ENCODE measurements around the gene VDR. TPM values are rescaled to one million over a fixed set of nuclear protein-coding genes. Genes with fewer than 3 reads are reported as not detected.
A peak's percentile ranks its signal among the peaks of the same experiment; 100 is the strongest.

Gene VDR
- total and polyA plus RNA-seq, 8 donors: 1.2 to 5.5 (median 2.0) TPM

- Histone ChIP-seq H3K36me3 (no peaks in the 10 kb centered on the region), H3K27ac (peak overlapping the region in 2 of 4 donors; percentile 50 to 73), H3K4me3 (no peak overlapping the region), H3K27me3 (no peaks in the 10 kb centered on the region), H3K4me1 (peaks cover 0 to 38% (median 10%) of the 10 kb centered on the region in 3 donors), H3K9me3 (no peaks in the 10 kb centered on the region)
- 84 to 85% methylated on average over 9 of the region's 9 CpGs for WGBS, 2 donors
- intact Hi-C loops (cut with DNase I): no loop called here
- no peak for TF ChIP-seq CTCF (IDR thresholded peaks at IDR 0.05)
- ATAC-seq (no peak), DNase-seq (peak in 1 of 6 donors; percentile 8), FAIRE-seq (no peak)
Observed at GRCh38 chr12:47808574-47809365, 96.0 kb downstream of the VDR start.

- Histone ChIP-seq H3K36me3 (no peaks in the 10 kb centered on the region), H3K9me3 (no peaks in the 10 kb centered on the region), H3K27me3 (no peaks in the 10 kb centered on the region), H3K27ac (peak overlapping the region in 2 of 4 donors; percentile 50 to 73), H3K4me3 (no peak overlapping the region), H3K4me1 (peaks cover 0 to 41% (median 10%) of the 10 kb centered on the region in 3 donors)
- WGBS, 2 donors: 60 to 67% methylated on average over 9 of the region's 9 CpGs
- FAIRE-seq: no peak
- peak in 1 of 6 donors; percentile 44 for DNase-seq
- intact Hi-C loops (cut with DNase I): no loop called here
- no peak for TF ChIP-seq CTCF (IDR thresholded peaks at IDR 0.05)
- ATAC-seq: peak in 1 of 4 donors; percentile 5
Observed at GRCh38 chr12:47808050-47808449, 96.7 kb downstream of the VDR start.

- 46 to 54% methylated on average over 5 of the region's 5 CpGs for WGBS, 2 donors
- no peak for TF ChIP-seq CTCF (IDR thresholded peaks at IDR 0.05)
- peaks cover 0 to 45% (median 7%) of the 10 kb centered on the region in 3 donors for H3K4me1 ChIP-seq
- FAIRE-seq (no peak), DNase-seq (no peak), ATAC-seq (peak in 2 of 4 donors; percentile 5 to 9)
- no peak overlapping the region for H3K4me3 ChIP-seq
- H3K27me3 ChIP-seq: no peaks in the 10 kb centered on the region
- H3K9me3 ChIP-seq: no peaks in the 10 kb centered on the region
- intact Hi-C loops (cut with DNase I): no loop called here
- H3K27ac ChIP-seq: peak overlapping the region in 1 of 4 donors; percentile 73
- H3K36me3 ChIP-seq: no peaks in the 10 kb centered on the region
Observed at GRCh38 chr12:47807338-47807737, 97.5 kb downstream of the VDR start.

- Histone ChIP-seq H3K4me1 (peaks cover 0 to 41% (median 0%) of the 10 kb centered on the region in 3 donors), H3K36me3 (no peaks in the 10 kb centered on the region), H3K27ac (no peak overlapping the region), H3K9me3 (no peaks in the 10 kb centered on the region), H3K27me3 (no peaks in the 10 kb centered on the region), H3K4me3 (no peak overlapping the region)
- FAIRE-seq (no peak), ATAC-seq (no peak), DNase-seq (no peak)
- 67 to 82% methylated on average over 2 of the region's 2 CpGs for WGBS, 2 donors
- no peak for TF ChIP-seq CTCF (IDR thresholded peaks at IDR 0.05)
- intact Hi-C loops (cut with DNase I): no loop called here
Observed at GRCh38 chr12:47805417-47805816, 99.4 kb downstream of the VDR start.

- no peak overlapping the region for H3K27ac ChIP-seq
- no peak for FAIRE-seq
- intact Hi-C loops (cut with DNase I): no loop called here
- H3K27me3 ChIP-seq: no peaks in the 10 kb centered on the region
- DNase-seq: no peak
- peaks cover 0 to 41% (median 0%) of the 10 kb centered on the region in 3 donors for H3K4me1 ChIP-seq
- 82 to 88% methylated on average over 8 of the region's 8 CpGs for WGBS, 2 donors
- no peak for ATAC-seq
- H3K4me3 ChIP-seq: no peak overlapping the region
- H3K9me3 ChIP-seq: no peaks in the 10 kb centered on the region
- H3K36me3 ChIP-seq: no peaks in the 10 kb centered on the region
- TF ChIP-seq CTCF (IDR thresholded peaks at IDR 0.05): no peak
Observed at GRCh38 chr12:47804171-47804570, 100.6 kb downstream of the VDR start.

Measured in pancreas (tissue), 10 donors.